ENCODE results near the gene GREB1. TPM values are rescaled to one million over a fixed set of nuclear protein-coding genes. Genes with fewer than 3 reads are reported as not detected.

GREB1 gene
- total and polyA plus RNA-seq, 2 of the 4 experiments (the other 2 are of a cell fraction), result 0.05 TPM; not detected in 1

DNA sequence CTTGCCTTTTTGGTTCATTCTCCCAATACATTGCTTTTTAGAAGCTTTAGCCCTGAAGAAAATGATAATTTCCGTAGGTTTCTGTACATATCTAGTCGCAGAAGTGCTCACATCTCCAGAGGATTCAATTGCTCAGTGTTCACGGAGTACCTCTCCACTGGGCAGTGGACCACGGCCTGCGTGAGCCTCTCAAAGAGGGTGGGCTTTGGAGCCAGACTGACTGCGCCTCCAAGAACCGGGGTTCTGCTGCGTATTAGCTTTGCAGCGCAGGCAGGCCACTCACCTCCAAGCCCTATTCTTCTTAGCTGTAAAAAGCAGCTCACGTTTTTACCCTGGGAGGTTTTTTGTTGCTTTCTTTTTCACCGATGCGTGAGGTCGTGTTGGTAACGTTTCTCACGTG lies 100.7 kb downstream of the GREB1 start:
- POLR2A ChIA-PET (ENCODE audit: unreplicated experiment), result no interaction called here
- DNase-seq, result no peak

More for the DNA sequence above, 100.7 kb downstream of the GREB1 start:
- no peak overlapping the region for H2BK120ac ChIP-seq (ENCODE audit: low read depth, low read length)
- H3K23ac ChIP-seq (ENCODE audit: low read depth, low read length), result no peak overlapping the region
- intact Hi-C loops (cut with micrococcal nuclease) (no loop called here), in situ Hi-C loops (cut with MboI; ENCODE audit: low sequenced_read_pairs) (no loop called here), dilution Hi-C loops (cut with HindIII; ENCODE audit: low sequenced_read_pairs, unreplicated experiment) (no loop called here)
- H4K20me1 ChIP-seq (ENCODE audit: insufficient read depth, low read length), result no peaks in the 10 kb centered on the region
- H3K18ac ChIP-seq (ENCODE audit: low read depth, low read length), result no peak overlapping the region
- no peak overlapping the region for H2AFZ ChIP-seq (replicated peaks; ENCODE audit: low read length, poor library complexity)
- WGBS, 2 experiments (ENCODE audit: extremely low coverage in 2 of 2, insufficient read length in 1 of 2), result 78% methylated on average over 5 of the region's 15 CpGs; no CpG with 5 or more reads in 1 of the 2 experiments
- H3K56ac ChIP-seq (ENCODE audit: extremely low read depth, insufficient read depth, low read length), result no peak overlapping the region
- no peak overlapping the region for H4K5ac ChIP-seq (ENCODE audit: low read depth, low read length)
- ATAC-seq (ENCODE audit: low read depth), result no peak
- no TSS peak for BruUV-seq (replicated peaks)
- no peak overlapping the region for H3K4ac ChIP-seq (ENCODE audit: low read depth, low read length)
- no peak overlapping the region for H3K4me3 ChIP-seq (ENCODE audit: insufficient read depth, low read depth, low read length)
- H2BK20ac ChIP-seq (ENCODE audit: low read depth, low read length), result no peak overlapping the region
- no peak overlapping the region for H4K91ac ChIP-seq (ENCODE audit: insufficient read depth, low read depth, low read length)
- no peak overlapping the region for H2AK9ac ChIP-seq (replicated peaks; ENCODE audit: low read depth, low read length, poor library complexity)
- H2AK5ac ChIP-seq (ENCODE audit: low read depth, low read length), result no peak overlapping the region
- no peaks in the 10 kb centered on the region for H3K9me1 ChIP-seq (ENCODE audit: insufficient read depth, low read length)
- no peak overlapping the region for H2BK5ac ChIP-seq (ENCODE audit: low read depth, low read length, poor library complexity, severe bottlenecking)
- 0 out of 2 replicates have a peak, but pooled peaks cover 2% of the 10 kb centered on the region for H3K9me3 ChIP-seq (ENCODE audit: control insufficient read depth, insufficient read depth, low read length)
- H3K27ac ChIP-seq (ENCODE audit: insufficient read depth, low read length), result no peak overlapping the region
- H3K79me1 ChIP-seq (ENCODE audit: low read depth in 1 of 2, low read length in 2 of 2), result no peaks in the 10 kb centered on the region
- no peak overlapping the region for H2BK15ac ChIP-seq (ENCODE audit: low read depth, low read length)
- no peak for TF ChIP-seq NFE2L2 (IDR thresholded peaks at IDR 0.05; ENCODE audit: low read depth, low read length)
- no peak for TF ChIP-seq FOS (IDR thresholded peaks at IDR 0.05; ENCODE audit: low read depth, low read length)
- no peak for TF ChIP-seq MXI1 (IDR thresholded peaks at IDR 0.05; ENCODE audit: borderline replicate concordance, low read depth, low read length)
- TF ChIP-seq, protein P1, sequence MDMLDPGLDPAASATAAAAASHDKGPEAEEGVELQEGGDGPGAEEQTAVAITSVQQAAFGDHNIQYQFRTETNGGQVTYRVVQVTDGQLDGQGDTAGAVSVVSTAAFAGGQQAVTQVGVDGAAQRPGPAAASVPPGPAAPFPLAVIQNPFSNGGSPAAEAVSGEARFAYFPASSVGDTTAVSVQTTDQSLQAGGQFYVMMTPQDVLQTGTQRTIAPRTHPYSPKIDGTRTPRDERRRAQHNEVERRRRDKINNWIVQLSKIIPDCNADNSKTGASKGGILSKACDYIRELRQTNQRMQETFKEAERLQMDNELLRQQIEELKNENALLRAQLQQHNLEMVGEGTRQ (IDR thresholded peaks at IDR 0.05; ENCODE audit: low read depth, low read length), result no peak
- TF ChIP-seq MAFK (IDR thresholded peaks at IDR 0.05; ENCODE audit: low read depth, low read length), result no peak
- TF ChIP-seq RFX5 (IDR thresholded peaks at IDR 0.05; ENCODE audit: low read depth, low read length), result no peak
- TF ChIP-seq CEBPB (IDR thresholded peaks at IDR 0.05; ENCODE audit: low read depth, low read length), result no peak
- TF ChIP-seq, protein P2, sequence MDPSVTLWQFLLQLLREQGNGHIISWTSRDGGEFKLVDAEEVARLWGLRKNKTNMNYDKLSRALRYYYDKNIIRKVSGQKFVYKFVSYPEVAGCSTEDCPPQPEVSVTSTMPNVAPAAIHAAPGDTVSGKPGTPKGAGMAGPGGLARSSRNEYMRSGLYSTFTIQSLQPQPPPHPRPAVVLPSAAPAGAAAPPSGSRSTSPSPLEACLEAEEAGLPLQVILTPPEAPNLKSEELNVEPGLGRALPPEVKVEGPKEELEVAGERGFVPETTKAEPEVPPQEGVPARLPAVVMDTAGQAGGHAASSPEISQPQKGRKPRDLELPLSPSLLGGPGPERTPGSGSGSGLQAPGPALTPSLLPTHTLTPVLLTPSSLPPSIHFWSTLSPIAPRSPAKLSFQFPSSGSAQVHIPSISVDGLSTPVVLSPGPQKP (IDR thresholded peaks at IDR 0.05; ENCODE audit: borderline replicate concordance, low read depth, low read length), result no peak
- no peak for TF ChIP-seq POLR2A (IDR thresholded peaks at IDR 0.05; ENCODE audit: low read depth, low read length)
- TF ChIP-seq CHD1 (IDR thresholded peaks at IDR 0.05; ENCODE audit: low read depth, low read length), result no peak
- TF ChIP-seq RCOR1 (IDR thresholded peaks at IDR 0.05; ENCODE audit: insufficient replicate concordance, low read length), result no peak
- TF ChIP-seq, protein P3, sequence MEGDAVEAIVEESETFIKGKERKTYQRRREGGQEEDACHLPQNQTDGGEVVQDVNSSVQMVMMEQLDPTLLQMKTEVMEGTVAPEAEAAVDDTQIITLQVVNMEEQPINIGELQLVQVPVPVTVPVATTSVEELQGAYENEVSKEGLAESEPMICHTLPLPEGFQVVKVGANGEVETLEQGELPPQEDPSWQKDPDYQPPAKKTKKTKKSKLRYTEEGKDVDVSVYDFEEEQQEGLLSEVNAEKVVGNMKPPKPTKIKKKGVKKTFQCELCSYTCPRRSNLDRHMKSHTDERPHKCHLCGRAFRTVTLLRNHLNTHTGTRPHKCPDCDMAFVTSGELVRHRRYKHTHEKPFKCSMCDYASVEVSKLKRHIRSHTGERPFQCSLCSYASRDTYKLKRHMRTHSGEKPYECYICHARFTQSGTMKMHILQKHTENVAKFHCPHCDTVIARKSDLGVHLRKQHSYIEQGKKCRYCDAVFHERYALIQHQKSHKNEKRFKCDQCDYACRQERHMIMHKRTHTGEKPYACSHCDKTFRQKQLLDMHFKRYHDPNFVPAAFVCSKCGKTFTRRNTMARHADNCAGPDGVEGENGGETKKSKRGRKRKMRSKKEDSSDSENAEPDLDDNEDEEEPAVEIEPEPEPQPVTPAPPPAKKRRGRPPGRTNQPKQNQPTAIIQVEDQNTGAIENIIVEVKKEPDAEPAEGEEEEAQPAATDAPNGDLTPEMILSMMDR (conservative IDR thresholded peaks at IDR 0.05; ENCODE audit: low read depth, low read length), result no peak
- no peak for TF ChIP-seq RAD21 (IDR thresholded peaks at IDR 0.05; ENCODE audit: low read length)
- TF ChIP-seq BHLHE40 (IDR thresholded peaks at IDR 0.05; ENCODE audit: low read depth, low read length), result no peak
- TF ChIP-seq SMC3 (IDR thresholded peaks at IDR 0.05; ENCODE audit: low read depth, low read length), result no peak
- TF ChIP-seq MAZ (IDR thresholded peaks at IDR 0.05; ENCODE audit: borderline replicate concordance, low read depth, low read length), result no peak
- no peak overlapping the region for H4K8ac ChIP-seq (ENCODE audit: low read depth in 2 of 2, low read length in 2 of 2)
- no peak overlapping the region for H3K4me2 ChIP-seq (ENCODE audit: low read depth, low read length)
- H3K14ac ChIP-seq (replicated peaks; ENCODE audit: low read depth, low read length), result no peak overlapping the region
- peaks cover 50% of the 10 kb centered on the region for H3K27me3 ChIP-seq (ENCODE audit: control insufficient read depth, insufficient read depth, low read length)
- H3K4me1 ChIP-seq (ENCODE audit: control insufficient read depth, insufficient read depth, low read length), result no peaks in the 10 kb centered on the region
- CTCF ChIA-PET, result no interaction called here
- no peak overlapping the region for H3K9ac ChIP-seq (ENCODE audit: low read depth, low read length)
- no peaks in the 10 kb centered on the region for H3K36me3 ChIP-seq (ENCODE audit: control insufficient read depth, insufficient read depth, low read length)

All from IMR-90 (cell line).